ENCODE measurements around the gene PLCL2. TPM values are rescaled to one million over a fixed set of nuclear protein-coding genes. Genes with fewer than 3 reads are reported as not detected.

The PLCL2 gene
- total RNA-seq, 1 donor: 21.5 TPM

- DNase-seq (ENCODE audit: low read depth in 2 of 3, low spot score in 2 of 3): no peak
Measured at GRCh38 chr3:16999871-17000270, 115.1 kb downstream of the PLCL2 start.

GRCh38 chr3:17003457-17003856 is 118.7 kb downstream of the PLCL2 start:
- DNase-seq (ENCODE audit: low read depth in 2 of 3, low spot score in 2 of 3): no peak

- DNase-seq (ENCODE audit: low read depth in 2 of 3, low spot score in 2 of 3): peak in 2 of 3 donors; percentile 33 to 64
Measured at GRCh38 chr3:17006132-17006852, 121.5 kb downstream of the PLCL2 start.

GRCh38 chr3:17007284-17007683 is 122.5 kb downstream of the PLCL2 start:
- DNase-seq (ENCODE audit: low read depth in 2 of 3, low spot score in 2 of 3): no peak

- DNase-seq (ENCODE audit: low read depth in 2 of 3, low spot score in 2 of 3): no peak
Measured at GRCh38 chr3:17009826-17010225, 125.1 kb downstream of the PLCL2 start.

GRCh38 chr3:17011728-17012338 is 127.1 kb downstream of the PLCL2 start:
- DNase-seq (ENCODE audit: low read depth in 2 of 3, low spot score in 2 of 3): no peak

GRCh38 chr3:17013050-17013449 is 128.3 kb downstream of the PLCL2 start:
- no peak for DNase-seq (ENCODE audit: low read depth in 2 of 3, low spot score in 2 of 3)

- DNase-seq (ENCODE audit: low read depth in 2 of 3, low spot score in 2 of 3): no peak
Measured at GRCh38 chr3:17013571-17013970, 128.8 kb downstream of the PLCL2 start.

- DNase-seq (ENCODE audit: low read depth in 2 of 3, low spot score in 2 of 3): no peak
Measured at GRCh38 chr3:17014284-17014683, 129.5 kb downstream of the PLCL2 start.

GRCh38 chr3:17014709-17015108 is 130.0 kb downstream of the PLCL2 start:
- DNase-seq (ENCODE audit: low read depth in 2 of 3, low spot score in 2 of 3): no peak

- no peak for DNase-seq (ENCODE audit: low read depth in 2 of 3, low spot score in 2 of 3)
Measured at GRCh38 chr3:17021614-17022013, 136.9 kb downstream of the PLCL2 start.

- DNase-seq (ENCODE audit: low read depth in 2 of 3, low spot score in 2 of 3): no peak
Measured at GRCh38 chr3:17023006-17023664, 138.4 kb downstream of the PLCL2 start.

- DNase-seq (ENCODE audit: low read depth in 2 of 3, low spot score in 2 of 3): no peak
Measured at GRCh38 chr3:17025594-17026139, 140.9 kb downstream of the PLCL2 start.

GRCh38 chr3:17027318-17027717 is 142.6 kb downstream of the PLCL2 start:
- DNase-seq (ENCODE audit: low read depth in 2 of 3, low spot score in 2 of 3): no peak

- DNase-seq (ENCODE audit: low read depth in 2 of 3, low spot score in 2 of 3): no peak
Measured at GRCh38 chr3:17028363-17028762, 143.6 kb downstream of the PLCL2 start.

GRCh38 chr3:17030438-17030837 is 145.7 kb downstream of the PLCL2 start:
- no peak for DNase-seq (ENCODE audit: low read depth in 2 of 3, low spot score in 2 of 3)

- no peak for DNase-seq (ENCODE audit: low read depth in 2 of 3, low spot score in 2 of 3)
Measured at GRCh38 chr3:17030956-17031652, 146.3 kb downstream of the PLCL2 start.

GRCh38 chr3:17032407-17033034 is 147.8 kb downstream of the PLCL2 start:
- no peak for DNase-seq (ENCODE audit: low read depth in 2 of 3, low spot score in 2 of 3)

GRCh38 chr3:17033516-17034168 is 148.9 kb downstream of the PLCL2 start:
- DNase-seq (ENCODE audit: low read depth in 2 of 3, low spot score in 2 of 3): no peak

GRCh38 chr3:17035033-17035432 is 150.3 kb downstream of the PLCL2 start:
- peak in 1 of 3 donors; percentile 52 for DNase-seq (ENCODE audit: low read depth in 2 of 3, low spot score in 2 of 3)

All from hematopoietic multipotent progenitor cell (in vitro differentiated cells).